Liver (tissue), 3 donors: ENCODE results near the gene FRMD1.

ENCODE experiments used
- ATF3 ChIP-seq: IDR thresholded peaks from 2 replicates; pipeline ENCODE4 v1.6.1; 2016; ENCODE audit warnings: antibody characterized with exemption
- EGR1 ChIP-seq, 2 donors: IDR thresholded peaks; 2 replicates each; pipeline ENCODE4 v1.6.1; 2016 to 2018; ENCODE audit warnings: antibody characterized with exemption in 2 of 2, low read depth in 2 of 2
- RAD21 ChIP-seq, 2 donors: IDR thresholded peaks; 2 replicates each; pipeline ENCODE4 v1.6.1; 2016; ENCODE audit warnings: antibody characterized with exemption in 2 of 2, mild to moderate bottlenecking in 2 of 2
- TF ChIP-seq, protein P1 (sequence below): fragments of 150-350 bp; IDR thresholded peaks from 2 replicates; pipeline ENCODE4 v1.5.1; 2017; ENCODE audit warnings: improper control_type of control experiment, low read depth, low read length; ENCODE audit not compliant: missing input control
- TF ChIP-seq, protein P2 (sequence below): IDR thresholded peaks from 2 replicates; pipeline ENCODE4 v1.6.1; 2016; ENCODE audit warnings: antibody characterized with exemption
- TF ChIP-seq, protein P3 (sequence below): IDR thresholded peaks from 2 replicates; pipeline ENCODE4 v1.6.1; 2016; ENCODE audit warnings: antibody characterized with exemption, mild to moderate bottlenecking
- donor health status: healthy.
- donor health status: healthy.

DNA sequence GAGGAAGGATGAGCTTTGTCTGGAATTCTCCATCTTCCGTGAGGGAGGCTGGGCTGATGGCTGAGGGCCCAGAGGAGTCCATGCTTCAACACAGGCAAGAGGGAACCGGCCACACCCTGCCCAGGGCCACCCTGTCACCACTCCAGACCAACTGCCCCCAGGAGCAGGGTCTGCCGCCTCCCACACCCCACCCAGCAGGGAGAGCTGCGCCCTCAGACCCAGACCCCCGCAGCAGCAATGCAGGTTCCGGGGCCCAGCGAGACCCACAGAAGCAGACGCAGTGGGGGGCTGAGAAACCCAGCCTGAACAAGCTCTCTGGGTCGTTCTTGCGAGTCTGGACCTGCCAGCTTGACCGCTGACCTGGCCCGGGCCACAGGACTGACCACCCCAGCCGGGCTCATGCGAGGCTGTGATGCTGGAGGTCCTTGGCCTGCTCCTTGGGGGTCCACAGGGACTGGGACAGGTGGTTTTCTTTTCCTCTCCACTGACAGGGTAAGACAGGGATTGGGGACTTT, 25.0 kb downstream of the FRMD1 start:
- TF ChIP-seq, protein P1, sequence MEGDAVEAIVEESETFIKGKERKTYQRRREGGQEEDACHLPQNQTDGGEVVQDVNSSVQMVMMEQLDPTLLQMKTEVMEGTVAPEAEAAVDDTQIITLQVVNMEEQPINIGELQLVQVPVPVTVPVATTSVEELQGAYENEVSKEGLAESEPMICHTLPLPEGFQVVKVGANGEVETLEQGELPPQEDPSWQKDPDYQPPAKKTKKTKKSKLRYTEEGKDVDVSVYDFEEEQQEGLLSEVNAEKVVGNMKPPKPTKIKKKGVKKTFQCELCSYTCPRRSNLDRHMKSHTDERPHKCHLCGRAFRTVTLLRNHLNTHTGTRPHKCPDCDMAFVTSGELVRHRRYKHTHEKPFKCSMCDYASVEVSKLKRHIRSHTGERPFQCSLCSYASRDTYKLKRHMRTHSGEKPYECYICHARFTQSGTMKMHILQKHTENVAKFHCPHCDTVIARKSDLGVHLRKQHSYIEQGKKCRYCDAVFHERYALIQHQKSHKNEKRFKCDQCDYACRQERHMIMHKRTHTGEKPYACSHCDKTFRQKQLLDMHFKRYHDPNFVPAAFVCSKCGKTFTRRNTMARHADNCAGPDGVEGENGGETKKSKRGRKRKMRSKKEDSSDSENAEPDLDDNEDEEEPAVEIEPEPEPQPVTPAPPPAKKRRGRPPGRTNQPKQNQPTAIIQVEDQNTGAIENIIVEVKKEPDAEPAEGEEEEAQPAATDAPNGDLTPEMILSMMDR = no peak
- TF ChIP-seq ATF3 (no peak), RAD21 (IDR thresholded peaks at IDR 0.05) (no peak), EGR1 (IDR thresholded peaks at IDR 0.05; ENCODE audit: low read depth in 2 of 2) (no peak)
- TF ChIP-seq, protein P2, sequence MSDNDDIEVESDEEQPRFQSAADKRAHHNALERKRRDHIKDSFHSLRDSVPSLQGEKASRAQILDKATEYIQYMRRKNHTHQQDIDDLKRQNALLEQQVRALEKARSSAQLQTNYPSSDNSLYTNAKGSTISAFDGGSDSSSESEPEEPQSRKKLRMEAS = no peak
- TF ChIP-seq, protein P3, sequence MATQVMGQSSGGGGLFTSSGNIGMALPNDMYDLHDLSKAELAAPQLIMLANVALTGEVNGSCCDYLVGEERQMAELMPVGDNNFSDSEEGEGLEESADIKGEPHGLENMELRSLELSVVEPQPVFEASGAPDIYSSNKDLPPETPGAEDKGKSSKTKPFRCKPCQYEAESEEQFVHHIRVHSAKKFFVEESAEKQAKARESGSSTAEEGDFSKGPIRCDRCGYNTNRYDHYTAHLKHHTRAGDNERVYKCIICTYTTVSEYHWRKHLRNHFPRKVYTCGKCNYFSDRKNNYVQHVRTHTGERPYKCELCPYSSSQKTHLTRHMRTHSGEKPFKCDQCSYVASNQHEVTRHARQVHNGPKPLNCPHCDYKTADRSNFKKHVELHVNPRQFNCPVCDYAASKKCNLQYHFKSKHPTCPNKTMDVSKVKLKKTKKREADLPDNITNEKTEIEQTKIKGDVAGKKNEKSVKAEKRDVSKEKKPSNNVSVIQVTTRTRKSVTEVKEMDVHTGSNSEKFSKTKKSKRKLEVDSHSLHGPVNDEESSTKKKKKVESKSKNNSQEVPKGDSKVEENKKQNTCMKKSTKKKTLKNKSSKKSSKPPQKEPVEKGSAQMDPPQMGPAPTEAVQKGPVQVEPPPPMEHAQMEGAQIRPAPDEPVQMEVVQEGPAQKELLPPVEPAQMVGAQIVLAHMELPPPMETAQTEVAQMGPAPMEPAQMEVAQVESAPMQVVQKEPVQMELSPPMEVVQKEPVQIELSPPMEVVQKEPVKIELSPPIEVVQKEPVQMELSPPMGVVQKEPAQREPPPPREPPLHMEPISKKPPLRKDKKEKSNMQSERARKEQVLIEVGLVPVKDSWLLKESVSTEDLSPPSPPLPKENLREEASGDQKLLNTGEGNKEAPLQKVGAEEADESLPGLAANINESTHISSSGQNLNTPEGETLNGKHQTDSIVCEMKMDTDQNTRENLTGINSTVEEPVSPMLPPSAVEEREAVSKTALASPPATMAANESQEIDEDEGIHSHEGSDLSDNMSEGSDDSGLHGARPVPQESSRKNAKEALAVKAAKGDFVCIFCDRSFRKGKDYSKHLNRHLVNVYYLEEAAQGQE = no peak
